ENCODE data around the gene ZNF470. TPM values are rescaled to one million over a fixed set of nuclear protein-coding genes. Genes with fewer than 3 reads are reported as not detected.
A peak's percentile ranks its signal among the peaks of the same experiment; 100 is the strongest.

Gene ZNF470
- 3.2 TPM for total RNA-seq

- H3K27me3 ChIP-seq = no peaks in the 10 kb centered on the region
- peaks cover 5 to 54% of the 10 kb centered on the region in 2 donors for H3K36me3 ChIP-seq
- peak within 1 kb of the TSS; percentile 77 to 90 for H3K4me3 ChIP-seq
- intact Hi-C loops (cut with DNase I) = loop anchor here (10.0 kb wide), 1 partner anchor 93 kb away; the partner anchor contains the start of gene ZNF667
- TF ChIP-seq POLR2A (IDR thresholded peaks at IDR 0.05) = no peak
- no peak for TF ChIP-seq CTCF (IDR thresholded peaks at IDR 0.05)
- peak; percentile 82 to 95 for TF ChIP-seq POLR2AphosphoS5 (IDR thresholded peaks at IDR 0.05; ENCODE audit: insufficient read depth in 1 of 2, low read depth in 1 of 2)
- H3K4me1 ChIP-seq = peaks cover 17% of the 10 kb centered on the region
- peak in 1 of 2 donors; percentile 92 for DNase-seq (ENCODE audit: extremely low spot score in 2 of 2)
- peak within 1 kb of the TSS; percentile 61 for H3K27ac ChIP-seq
- peaks cover 31% of the 10 kb centered on the region for H3K9me3 ChIP-seq
Observed at GRCh38 chr19:56567274-56568120, at the start of gene ZNF470. ZNF470 (plus strand) TSS chr19:56567468; CDS start chr19:56570312, 2,844 bp downstream.

- peaks cover 3 to 50% of the 10 kb centered on the region in 2 donors for H3K36me3 ChIP-seq
- intact Hi-C loops (cut with DNase I) = no loop called here
- no peak for TF ChIP-seq POLR2A (IDR thresholded peaks at IDR 0.05)
- no peak overlapping the region for H3K27ac ChIP-seq
- no peak for DNase-seq (ENCODE audit: extremely low spot score in 2 of 2)
- no peak overlapping the region for H3K4me3 ChIP-seq
- H3K4me1 ChIP-seq = no peaks in the 10 kb centered on the region
- no peaks in the 10 kb centered on the region for H3K27me3 ChIP-seq
- peaks cover 78% of the 10 kb centered on the region for H3K9me3 ChIP-seq
Observed at GRCh38 chr19:56525214-56525860, 41.9 kb upstream of the ZNF470 start.

- Histone ChIP-seq H3K27me3 (no peaks in the 10 kb centered on the region), H3K9me3 (peaks cover 28% of the 10 kb centered on the region), H3K27ac (no peak overlapping the region), H3K4me3 (peak overlapping the region in 1 of 2 donors; percentile 87), H3K36me3 (peaks cover 0 to 21% of the 10 kb centered on the region in 2 donors), H3K4me1 (peaks cover 17% of the 10 kb centered on the region)
- DNase-seq (ENCODE audit: extremely low spot score in 2 of 2) = no peak
- TF ChIP-seq POLR2A (IDR thresholded peaks at IDR 0.05) (no peak), POLR2AphosphoS5 (IDR thresholded peaks at IDR 0.05; ENCODE audit: insufficient read depth in 1 of 2, low read depth in 1 of 2) (no peak), CTCF (IDR thresholded peaks at IDR 0.05) (no peak)
- intact Hi-C loops (cut with DNase I) = no loop called here
Observed at GRCh38 chr19:56537442-56537841, 29.8 kb upstream of the ZNF470 start.

GRCh38 chr19:56538254-56538760 lies 29.0 kb upstream of the ZNF470 start:
- Histone ChIP-seq H3K4me3 (peak overlapping the region; percentile 79 to 87), H3K36me3 (peaks cover 0 to 23% of the 10 kb centered on the region in 2 donors), H3K27me3 (no peaks in the 10 kb centered on the region), H3K9me3 (peaks cover 28% of the 10 kb centered on the region), H3K27ac (peak overlapping the region; percentile 88), H3K4me1 (peaks cover 17% of the 10 kb centered on the region)
- DNase-seq (ENCODE audit: extremely low spot score in 2 of 2) = peak in 1 of 2 donors; percentile 87
- peak; percentile 76 to 82 for TF ChIP-seq POLR2AphosphoS5 (IDR thresholded peaks at IDR 0.05; ENCODE audit: insufficient read depth in 1 of 2, low read depth in 1 of 2)
- TF ChIP-seq CTCF (IDR thresholded peaks at IDR 0.05) = peak in 1 of 3 experiments; percentile 20
- TF ChIP-seq POLR2A (IDR thresholded peaks at IDR 0.05) = no peak
- intact Hi-C loops (cut with DNase I) = no loop called here

- intact Hi-C loops (cut with DNase I) = no loop called here
- H3K36me3 ChIP-seq = peaks cover 0 to 23% of the 10 kb centered on the region in 2 donors
- TF ChIP-seq CTCF (IDR thresholded peaks at IDR 0.05) (no peak), POLR2AphosphoS5 (IDR thresholded peaks at IDR 0.05; ENCODE audit: insufficient read depth in 1 of 2, low read depth in 1 of 2) (no peak)
- DNase-seq (ENCODE audit: extremely low spot score in 2 of 2) = no peak
- peak within 1 kb of the TSS; percentile 79 to 87 for H3K4me3 ChIP-seq
- no peaks in the 10 kb centered on the region for H3K27me3 ChIP-seq
- peak within 1 kb of the TSS; percentile 88 for H3K27ac ChIP-seq
- peaks cover 17% of the 10 kb centered on the region for H3K4me1 ChIP-seq
- peaks cover 29% of the 10 kb centered on the region for H3K9me3 ChIP-seq
Observed at GRCh38 chr19:56538761-56539263, 28.5 kb upstream of the ZNF470 start, which contains the start of gene ZFP28. ZFP28 (plus strand) TSS chr19:56538948; CDS start chr19:56539019, 71 bp downstream.
